HepG2 (cell line): ENCODE results near the gene CAMK2D.

ENCODE experiments used
- CBX1 ChIP-seq: IDR thresholded peaks from one replicate; pipeline ENCODE4 v1.6.1; 2016; ENCODE audit warnings: antibody characterized with exemption, low read depth
- NBN ChIP-seq: fragments of 450-650 bp; conservative IDR thresholded peaks from 2 replicates; pipeline ENCODE4 v1.6.1; 2017
- TFE3 ChIP-seq: IDR thresholded peaks from 2 replicates; pipeline ENCODE4 v1.6.1; 2016
- ZNF124 ChIP-seq: sonication (generic); formaldehyde crosslinking; IDR thresholded peaks from 2 replicates; pipeline ENCODE4 v1.4.0; 2020; ENCODE audit warnings: missing genetic modification reagents

GRCh38 chr4:113442826-113443225 lies 318.7 kb downstream of the CAMK2D start:
- TF ChIP-seq ZNF124 (no peak), TFE3 (CRISPR knock-in tag) (no peak), NBN (no peak), CBX1 (no peak)
